Measurements from ENCODE around the gene KIF1A. TPM values are rescaled to one million over a fixed set of nuclear protein-coding genes. Genes with fewer than 3 reads are reported as not detected.

Gene KIF1A, protein sequence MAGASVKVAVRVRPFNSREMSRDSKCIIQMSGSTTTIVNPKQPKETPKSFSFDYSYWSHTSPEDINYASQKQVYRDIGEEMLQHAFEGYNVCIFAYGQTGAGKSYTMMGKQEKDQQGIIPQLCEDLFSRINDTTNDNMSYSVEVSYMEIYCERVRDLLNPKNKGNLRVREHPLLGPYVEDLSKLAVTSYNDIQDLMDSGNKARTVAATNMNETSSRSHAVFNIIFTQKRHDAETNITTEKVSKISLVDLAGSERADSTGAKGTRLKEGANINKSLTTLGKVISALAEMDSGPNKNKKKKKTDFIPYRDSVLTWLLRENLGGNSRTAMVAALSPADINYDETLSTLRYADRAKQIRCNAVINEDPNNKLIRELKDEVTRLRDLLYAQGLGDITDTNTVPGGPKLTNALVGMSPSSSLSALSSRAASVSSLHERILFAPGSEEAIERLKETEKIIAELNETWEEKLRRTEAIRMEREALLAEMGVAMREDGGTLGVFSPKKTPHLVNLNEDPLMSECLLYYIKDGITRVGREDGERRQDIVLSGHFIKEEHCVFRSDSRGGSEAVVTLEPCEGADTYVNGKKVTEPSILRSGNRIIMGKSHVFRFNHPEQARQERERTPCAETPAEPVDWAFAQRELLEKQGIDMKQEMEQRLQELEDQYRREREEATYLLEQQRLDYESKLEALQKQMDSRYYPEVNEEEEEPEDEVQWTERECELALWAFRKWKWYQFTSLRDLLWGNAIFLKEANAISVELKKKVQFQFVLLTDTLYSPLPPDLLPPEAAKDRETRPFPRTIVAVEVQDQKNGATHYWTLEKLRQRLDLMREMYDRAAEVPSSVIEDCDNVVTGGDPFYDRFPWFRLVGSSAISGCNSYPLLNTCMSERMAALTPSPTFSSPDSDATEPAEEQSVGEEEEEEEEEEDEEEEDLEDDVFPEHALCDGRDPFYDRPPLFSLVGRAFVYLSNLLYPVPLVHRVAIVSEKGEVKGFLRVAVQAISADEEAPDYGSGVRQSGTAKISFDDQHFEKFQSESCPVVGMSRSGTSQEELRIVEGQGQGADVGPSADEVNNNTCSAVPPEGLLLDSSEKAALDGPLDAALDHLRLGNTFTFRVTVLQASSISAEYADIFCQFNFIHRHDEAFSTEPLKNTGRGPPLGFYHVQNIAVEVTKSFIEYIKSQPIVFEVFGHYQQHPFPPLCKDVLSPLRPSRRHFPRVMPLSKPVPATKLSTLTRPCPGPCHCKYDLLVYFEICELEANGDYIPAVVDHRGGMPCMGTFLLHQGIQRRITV (N-terminal part only)
- total RNA-seq (2021) (not detected in 2 replicates), Bru-seq, nascent RNA (percentile 2 among the genes with signal in this experiment), BruChase-seq, experiment 1, labeled RNA remaining after a 2-hour chase (percentile 1 among the genes with signal in this experiment), BruChase-seq, experiment 2, labeled RNA remaining after a 6-hour chase (percentile 3 among the genes with signal in this experiment)
- long read RNA-seq: 0 reads

DNA sequence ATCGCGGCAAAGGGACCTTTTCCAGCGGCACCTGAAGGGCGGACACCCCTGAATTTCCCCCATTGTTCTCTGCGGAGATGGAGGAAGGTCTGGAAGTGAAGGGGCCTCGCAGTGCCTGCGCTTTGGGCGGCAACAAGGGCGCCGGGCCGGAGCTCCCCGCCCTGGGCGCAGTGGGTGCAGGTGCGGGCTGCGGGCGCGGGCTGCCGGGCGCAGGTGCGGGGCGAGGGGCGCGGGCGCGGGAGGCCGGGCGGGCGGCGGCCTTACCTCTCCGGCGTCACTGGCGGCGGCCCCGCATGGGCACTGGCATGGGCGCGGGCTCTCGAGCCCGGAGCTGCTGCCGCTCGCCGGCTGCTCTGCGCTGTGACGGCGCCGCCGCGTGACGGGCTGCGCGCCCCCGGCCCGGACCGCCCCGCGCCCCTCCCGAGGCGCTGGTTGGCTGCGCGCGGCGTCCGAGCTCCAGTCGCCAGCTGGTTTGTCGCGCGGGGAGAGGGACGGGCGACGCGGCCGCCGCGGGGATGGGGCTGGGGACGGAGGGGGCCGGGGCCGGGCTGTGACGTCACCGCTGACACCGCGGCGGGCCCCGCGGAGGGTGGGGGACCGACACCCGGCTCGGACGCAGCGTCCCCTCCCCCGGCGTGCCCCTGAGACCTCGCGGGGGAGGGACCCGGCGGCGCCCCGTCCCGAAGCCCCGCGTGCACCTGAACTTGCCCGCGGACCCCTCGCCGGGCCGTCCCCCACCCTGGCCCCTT is at the start of gene KIF1A:
KIF1A (minus strand) TSS at position 362 of the 749 bp plus-strand sequence. CDS start 22,467 bp downstream, outside the sequence.
- TF ChIP-seq, protein P1, sequence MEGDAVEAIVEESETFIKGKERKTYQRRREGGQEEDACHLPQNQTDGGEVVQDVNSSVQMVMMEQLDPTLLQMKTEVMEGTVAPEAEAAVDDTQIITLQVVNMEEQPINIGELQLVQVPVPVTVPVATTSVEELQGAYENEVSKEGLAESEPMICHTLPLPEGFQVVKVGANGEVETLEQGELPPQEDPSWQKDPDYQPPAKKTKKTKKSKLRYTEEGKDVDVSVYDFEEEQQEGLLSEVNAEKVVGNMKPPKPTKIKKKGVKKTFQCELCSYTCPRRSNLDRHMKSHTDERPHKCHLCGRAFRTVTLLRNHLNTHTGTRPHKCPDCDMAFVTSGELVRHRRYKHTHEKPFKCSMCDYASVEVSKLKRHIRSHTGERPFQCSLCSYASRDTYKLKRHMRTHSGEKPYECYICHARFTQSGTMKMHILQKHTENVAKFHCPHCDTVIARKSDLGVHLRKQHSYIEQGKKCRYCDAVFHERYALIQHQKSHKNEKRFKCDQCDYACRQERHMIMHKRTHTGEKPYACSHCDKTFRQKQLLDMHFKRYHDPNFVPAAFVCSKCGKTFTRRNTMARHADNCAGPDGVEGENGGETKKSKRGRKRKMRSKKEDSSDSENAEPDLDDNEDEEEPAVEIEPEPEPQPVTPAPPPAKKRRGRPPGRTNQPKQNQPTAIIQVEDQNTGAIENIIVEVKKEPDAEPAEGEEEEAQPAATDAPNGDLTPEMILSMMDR (conservative IDR thresholded peaks at IDR 0.05): no peak
- TF ChIP-seq EZH2 (IDR thresholded peaks at IDR 0.05; ENCODE audit: low read depth): no peak
- no peak within 1 kb of the TSS for H3K4me2 ChIP-seq
- no peak within 1 kb of the TSS for H2AFZ ChIP-seq
- intact Hi-C loops (cut with micrococcal nuclease; ENCODE audit: unreplicated experiment): no loop called here
- no peaks in the 10 kb centered on the region for H3F3A ChIP-seq (ENCODE audit: insufficient read depth, low read depth)
- CTCF ChIA-PET: no interaction called here
- H3K79me2 ChIP-seq (ENCODE audit: low read depth): no peaks in the 10 kb centered on the region
- no peaks in the 10 kb centered on the region for H3K36me3 ChIP-seq (ENCODE audit: low read depth)
- BruUV-seq (replicated peaks): no TSS peak
- H4K20me1 ChIP-seq (ENCODE audit: insufficient read depth): no peaks in the 10 kb centered on the region; the same call in none of the 2 replicates
- POLR2A ChIA-PET (ENCODE audit: unreplicated experiment): no interaction called here
- H3K4me3 ChIP-seq: no peak within 1 kb of the TSS
- H3K27me3 ChIP-seq (ENCODE audit: insufficient read depth, low read depth): peaks cover 81% of the 10 kb centered on the region
- H3K9me2 ChIP-seq (ENCODE audit: insufficient read depth): no peaks in the 10 kb centered on the region
- H3K27ac ChIP-seq: no peak within 1 kb of the TSS
- H3K4me1 ChIP-seq (replicated peaks; ENCODE audit: insufficient read depth): no peaks in the 10 kb centered on the region
- DNase-seq: no peak
- H3K9me3 ChIP-seq (ENCODE audit: insufficient read depth, low read depth): peaks cover 7% of the 10 kb centered on the region; the same call in 1 of the 2 replicates

DNA sequence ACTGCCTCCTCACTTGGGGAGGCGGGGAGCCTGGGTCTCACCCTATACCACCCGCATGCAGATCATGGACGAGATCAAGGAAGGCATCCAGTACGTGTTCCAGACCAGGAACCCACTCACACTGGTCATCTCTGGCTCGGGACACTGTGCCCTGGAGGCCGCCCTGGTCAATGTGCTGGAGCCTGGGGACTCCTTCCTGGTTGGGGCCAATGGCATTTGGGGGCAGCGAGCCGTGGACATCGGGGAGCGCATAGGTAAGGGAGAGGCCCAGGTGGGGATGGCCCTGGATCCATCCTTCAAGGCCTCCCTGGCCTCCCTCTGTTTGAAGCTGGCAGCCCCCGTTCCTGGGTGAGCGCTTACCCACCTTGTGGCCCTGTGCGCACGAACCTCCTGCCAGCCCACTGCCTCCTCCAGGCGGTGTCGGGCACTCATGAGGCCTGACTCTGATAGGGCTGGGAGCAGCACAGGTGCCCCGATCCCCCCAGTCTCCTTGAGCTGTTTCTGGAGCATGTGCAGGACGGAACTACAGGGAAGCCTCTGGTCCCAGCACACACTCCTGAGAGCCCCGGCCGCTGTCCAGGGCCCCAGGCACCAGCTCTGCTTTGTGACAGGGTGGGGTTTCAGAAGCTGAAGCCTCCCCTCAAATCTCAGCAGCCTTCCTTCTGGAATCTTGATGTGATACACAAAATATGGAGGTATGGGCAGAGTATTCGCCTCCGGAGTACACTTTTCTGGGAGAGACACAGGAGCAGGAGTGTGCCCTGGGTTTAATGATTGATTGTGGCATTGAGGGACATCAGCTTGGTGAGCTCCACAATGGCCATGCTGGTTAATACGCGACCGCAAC is 49.3 kb upstream of the KIF1A start:
- Histone ChIP-seq H3F3A (ENCODE audit: insufficient read depth, low read depth) (peaks cover 5% of the 10 kb centered on the region; the same call in 1 of the 2 replicates), H3K4me1 (replicated peaks; ENCODE audit: insufficient read depth) (peaks cover 14% of the 10 kb centered on the region), H3K4me3 (no peak overlapping the region), H3K36me3 (ENCODE audit: low read depth) (no peaks in the 10 kb centered on the region), H3K9me2 (ENCODE audit: insufficient read depth) (no peaks in the 10 kb centered on the region), H3K27me3 (ENCODE audit: insufficient read depth, low read depth) (no peaks in the 10 kb centered on the region), H3K27ac (no peak overlapping the region), H3K4me2 (peak overlapping the region; percentile 66; the same call in 1 of the 2 replicates), H4K20me1 (ENCODE audit: insufficient read depth) (no peaks in the 10 kb centered on the region), H2AFZ (no peak overlapping the region), H3K79me2 (ENCODE audit: low read depth) (no peaks in the 10 kb centered on the region), H3K9me3 (ENCODE audit: insufficient read depth, low read depth) (no peaks in the 10 kb centered on the region)
- no TSS peak for BruUV-seq (replicated peaks)
- no peak for DNase-seq
- POLR2A ChIA-PET (ENCODE audit: unreplicated experiment): no interaction called here
- CTCF ChIA-PET: interaction anchor here (0.6 kb wide), 1 partner anchor 209 kb away, joined by 5 read pairs; no protein-coding TSS in a partner anchor
- intact Hi-C loops (cut with micrococcal nuclease; ENCODE audit: unreplicated experiment): no loop called here
- TF ChIP-seq, protein P1 (conservative IDR thresholded peaks at IDR 0.05): no peak
- TF ChIP-seq EZH2 (IDR thresholded peaks at IDR 0.05; ENCODE audit: low read depth): no peak
